VCaP (cell line): ENCODE data around the gene CD209.

Experiments used
- H3K27ac ChIP-seq: fragments of 450-650 bp; 2 replicates; pipeline ENCODE4 v1.5.1; 2017
- TF ChIP-seq, protein P1 (sequence below): fragments of 450-650 bp; conservative IDR thresholded peaks from 2 replicates; pipeline ENCODE4 v1.5.1; 2017; ENCODE audit warnings: mild to moderate bottlenecking, moderate library complexity

Gene CD209

GRCh38 chr19:7739801-7740681 is 7.3 kb downstream of the CD209 start:
- H3K27ac ChIP-seq, result no peak overlapping the region

DNA sequence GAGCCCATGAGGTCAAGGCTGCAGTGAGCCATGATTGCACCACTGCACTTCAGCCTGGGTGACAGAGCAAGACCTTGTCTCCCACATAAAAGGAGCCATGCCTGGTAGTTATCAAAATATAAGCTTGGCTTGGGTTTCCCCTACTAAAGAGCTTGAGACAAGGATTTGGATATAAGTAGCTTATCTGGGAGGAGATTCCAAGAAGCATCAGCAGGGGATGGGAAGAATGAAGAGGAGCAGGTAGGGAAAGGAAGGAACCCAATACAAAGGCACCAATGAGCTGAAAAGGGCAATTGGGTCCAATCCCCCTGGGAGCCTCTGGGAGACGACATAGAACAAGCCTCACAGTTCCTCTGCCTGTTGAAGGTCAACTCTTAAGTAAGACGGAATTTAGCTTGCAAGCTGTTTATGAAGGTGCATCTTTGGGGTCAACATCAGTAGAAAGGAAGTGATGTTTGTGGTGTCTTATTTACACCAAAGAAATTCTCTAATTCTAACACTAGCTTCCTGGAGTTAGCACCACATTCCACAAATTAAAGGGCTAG is 8.1 kb downstream of the CD209 start:
- no peak overlapping the region for H3K27ac ChIP-seq
- TF ChIP-seq, protein P1, sequence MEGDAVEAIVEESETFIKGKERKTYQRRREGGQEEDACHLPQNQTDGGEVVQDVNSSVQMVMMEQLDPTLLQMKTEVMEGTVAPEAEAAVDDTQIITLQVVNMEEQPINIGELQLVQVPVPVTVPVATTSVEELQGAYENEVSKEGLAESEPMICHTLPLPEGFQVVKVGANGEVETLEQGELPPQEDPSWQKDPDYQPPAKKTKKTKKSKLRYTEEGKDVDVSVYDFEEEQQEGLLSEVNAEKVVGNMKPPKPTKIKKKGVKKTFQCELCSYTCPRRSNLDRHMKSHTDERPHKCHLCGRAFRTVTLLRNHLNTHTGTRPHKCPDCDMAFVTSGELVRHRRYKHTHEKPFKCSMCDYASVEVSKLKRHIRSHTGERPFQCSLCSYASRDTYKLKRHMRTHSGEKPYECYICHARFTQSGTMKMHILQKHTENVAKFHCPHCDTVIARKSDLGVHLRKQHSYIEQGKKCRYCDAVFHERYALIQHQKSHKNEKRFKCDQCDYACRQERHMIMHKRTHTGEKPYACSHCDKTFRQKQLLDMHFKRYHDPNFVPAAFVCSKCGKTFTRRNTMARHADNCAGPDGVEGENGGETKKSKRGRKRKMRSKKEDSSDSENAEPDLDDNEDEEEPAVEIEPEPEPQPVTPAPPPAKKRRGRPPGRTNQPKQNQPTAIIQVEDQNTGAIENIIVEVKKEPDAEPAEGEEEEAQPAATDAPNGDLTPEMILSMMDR, result no peak

More at GRCh38 chr19:7739801-7740681, 7.3 kb downstream of the CD209 start:
- TF ChIP-seq, protein P1, result no peak

GRCh38 chr19:7738023-7738422 is 9.3 kb downstream of the CD209 start:
- TF ChIP-seq, protein P1, result no peak
- H3K27ac ChIP-seq, result no peak overlapping the region

- H3K27ac ChIP-seq, result no peak overlapping the region
- TF ChIP-seq, protein P1, result no peak
Observed at GRCh38 chr19:7737215-7737614, 10.1 kb downstream of the CD209 start.

DNA sequence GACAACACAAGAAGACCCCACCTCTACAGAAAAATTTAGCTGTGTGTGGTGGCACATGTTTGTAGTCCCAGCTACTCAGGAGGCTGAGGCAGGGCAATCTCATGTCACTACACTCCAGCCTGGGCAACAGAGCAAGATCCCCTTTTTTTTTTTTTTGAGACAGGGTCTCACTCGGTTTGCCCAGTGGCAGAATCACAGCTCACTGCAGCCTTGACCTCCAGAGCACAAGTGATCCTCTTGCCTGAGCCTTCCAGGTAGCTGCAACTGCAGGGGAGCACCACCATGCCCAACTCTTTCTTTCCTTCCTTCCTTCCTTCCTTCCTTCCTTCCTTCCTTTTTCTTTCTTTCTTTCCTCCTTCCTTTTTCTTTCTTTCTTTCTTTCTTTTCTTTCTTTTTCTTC is 11.2 kb downstream of the CD209 start:
- no peak overlapping the region for H3K27ac ChIP-seq
- TF ChIP-seq, protein P1, result no peak

DNA sequence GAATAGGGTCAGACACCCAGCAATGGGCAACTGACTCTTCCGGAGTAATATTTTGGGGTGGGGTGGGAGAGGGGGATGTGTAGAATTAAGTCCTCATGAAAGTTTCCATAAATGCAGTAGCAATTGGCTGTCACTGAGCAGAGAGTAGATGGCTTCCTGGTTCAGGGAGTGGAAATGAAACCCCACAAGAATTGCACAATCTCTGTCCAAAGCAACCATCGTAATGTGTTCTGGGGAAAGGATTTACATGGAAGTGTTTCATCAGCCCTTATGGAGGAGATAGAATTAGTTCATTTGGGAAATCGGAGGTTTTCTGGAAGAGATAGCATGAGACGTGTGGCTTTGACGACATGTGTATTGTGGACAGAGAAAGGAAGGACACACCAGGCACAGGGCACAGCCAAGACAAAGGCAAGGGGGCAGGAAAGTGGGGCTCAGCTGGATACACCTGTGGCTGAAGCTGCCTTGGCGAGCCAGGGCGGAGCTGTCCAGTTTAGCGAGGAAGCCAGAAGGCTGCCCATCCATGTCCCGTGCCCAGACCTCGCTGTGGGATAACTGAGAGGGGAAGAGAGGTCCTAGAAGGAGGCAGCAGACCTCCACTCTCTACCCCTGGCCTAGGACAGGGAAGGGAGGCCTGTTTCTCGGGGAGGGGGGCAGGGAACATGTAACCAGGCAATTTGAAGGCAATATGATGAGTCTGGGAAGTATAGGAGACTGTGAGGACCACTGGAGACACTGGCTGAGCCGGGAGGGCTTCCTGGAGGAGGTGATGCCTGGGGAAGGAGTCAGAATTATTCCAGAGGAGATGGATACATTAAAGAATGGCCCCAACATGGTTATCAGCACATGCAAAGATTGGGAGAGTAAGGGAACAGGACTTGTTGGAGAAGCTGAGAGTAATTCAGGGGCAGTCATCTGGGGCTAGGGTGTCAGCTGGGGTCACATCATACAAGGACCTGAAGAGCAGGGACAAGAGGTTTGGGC is 12.8 kb downstream of the CD209 start:
- TF ChIP-seq, protein P1, result no peak
- no peak overlapping the region for H3K27ac ChIP-seq

- no peak overlapping the region for H3K27ac ChIP-seq
- TF ChIP-seq, protein P1, result no peak
Observed at GRCh38 chr19:7733376-7733775, 14.0 kb downstream of the CD209 start.
